Right forelimb (tissue), 1 donor: ENCODE measurements around the gene ZFP14.
"Not testable (repeated sequence)": the region's sequence is repeated elsewhere in the genome, so short reads cannot be mapped to it uniquely, and the experiment has no call there.

ENCODE experiments used
- DNase-seq: peaks from one replicate; pipeline ENCODE4 v3.0.0-alpha.2; 2018

ZFP14 gene

DNA sequence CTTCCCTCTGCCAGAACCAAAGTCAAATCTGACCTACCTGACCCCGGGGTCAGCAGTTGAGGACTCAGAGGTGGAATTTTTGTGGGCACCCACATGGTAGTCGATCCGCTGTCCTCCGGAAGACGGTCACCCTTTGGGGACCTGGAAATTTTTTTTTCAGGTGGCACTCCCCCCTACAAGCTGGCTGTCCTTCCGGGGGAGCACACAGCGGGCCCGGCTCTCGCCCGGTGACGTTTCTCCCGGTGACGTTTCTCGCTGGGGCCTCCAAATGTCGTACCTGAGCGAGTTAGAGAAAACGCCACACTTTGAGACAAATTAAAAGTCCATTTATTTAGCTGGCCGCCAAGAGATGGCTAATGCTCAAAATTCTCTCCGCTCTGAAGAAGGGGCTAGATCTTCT is 48.8 kb downstream of the ZFP14 start:
- no peak for DNase-seq

DNA sequence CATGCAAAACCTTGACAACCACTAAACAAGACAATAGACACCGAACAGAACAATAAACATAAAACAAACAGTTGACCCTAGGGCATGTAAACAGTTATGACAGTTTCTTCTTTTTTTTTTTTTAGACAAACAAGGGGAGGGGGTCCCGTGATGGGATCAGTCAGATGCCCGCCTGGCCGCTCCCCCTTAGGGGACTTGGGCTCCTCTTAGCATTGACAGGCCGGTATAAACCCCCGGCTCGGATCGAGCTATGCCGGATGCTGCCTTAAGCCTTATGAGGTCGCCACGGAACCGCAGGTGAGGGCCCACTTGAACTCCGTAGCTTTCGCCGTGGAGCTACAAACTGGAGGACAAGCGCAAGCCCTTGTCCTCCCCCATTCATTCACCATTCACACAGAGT is 49.5 kb downstream of the ZFP14 start:
- DNase-seq = not testable (repeated sequence)

DNA sequence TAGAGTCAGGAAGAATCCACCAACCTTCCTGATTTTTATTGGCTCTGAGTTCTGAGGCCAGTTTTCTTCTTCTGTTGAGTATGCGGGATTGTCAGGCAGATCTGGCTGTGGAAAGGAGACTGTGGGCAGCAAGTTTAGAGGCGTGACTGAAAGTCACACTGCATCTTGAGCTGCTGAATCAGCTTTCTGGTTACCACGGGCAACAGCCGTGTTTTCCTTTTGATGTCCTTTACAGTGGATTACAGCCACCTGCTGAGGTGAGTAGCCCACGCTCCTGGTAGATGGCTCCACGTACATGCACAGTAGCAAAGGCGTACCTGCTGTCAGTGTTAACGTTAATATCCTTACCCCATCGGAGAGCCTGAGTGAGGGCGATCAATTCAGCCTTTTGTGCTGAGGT is 52.4 kb downstream of the ZFP14 start:
- not testable (repeated sequence) for DNase-seq

DNA sequence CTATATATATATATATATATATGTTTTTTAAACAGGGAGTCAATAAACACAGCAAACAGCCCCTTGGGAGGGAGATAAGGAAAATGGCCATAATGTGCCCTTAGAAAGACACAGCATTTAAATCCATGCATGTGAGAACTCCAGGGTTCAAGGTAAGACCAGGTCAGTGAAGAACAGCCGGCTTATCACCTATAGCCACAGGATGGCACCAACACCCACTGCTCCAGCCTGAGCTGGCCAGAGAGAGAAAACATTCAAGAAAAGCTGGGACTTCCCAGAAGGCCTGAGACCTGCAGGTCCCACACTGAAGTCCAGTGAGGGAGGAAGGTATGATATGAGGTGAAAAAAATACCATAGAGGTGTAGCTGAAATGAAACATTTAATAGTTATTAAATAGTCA is 63.8 kb downstream of the ZFP14 start:
- not testable (repeated sequence) for DNase-seq

DNA sequence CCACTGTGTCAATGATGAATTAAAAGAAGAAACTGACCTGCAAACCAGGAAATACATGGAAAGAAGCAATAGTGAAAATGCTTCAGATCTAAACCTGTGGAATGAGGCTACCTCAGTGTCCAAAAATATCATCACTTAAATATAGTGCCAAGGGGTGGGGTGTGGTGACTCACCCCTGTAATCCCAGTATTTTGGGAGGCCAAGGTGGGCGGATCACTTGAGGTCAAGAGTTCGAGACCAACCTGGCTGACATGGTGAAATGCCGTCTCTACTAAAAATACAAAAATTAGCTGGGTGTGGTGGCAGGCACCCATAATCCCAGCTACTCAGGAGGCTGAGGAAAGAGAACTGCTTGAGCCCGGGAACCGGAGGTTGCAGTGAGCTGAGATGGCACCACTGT is 64.9 kb downstream of the ZFP14 start:
- DNase-seq = not testable (repeated sequence)

DNA sequence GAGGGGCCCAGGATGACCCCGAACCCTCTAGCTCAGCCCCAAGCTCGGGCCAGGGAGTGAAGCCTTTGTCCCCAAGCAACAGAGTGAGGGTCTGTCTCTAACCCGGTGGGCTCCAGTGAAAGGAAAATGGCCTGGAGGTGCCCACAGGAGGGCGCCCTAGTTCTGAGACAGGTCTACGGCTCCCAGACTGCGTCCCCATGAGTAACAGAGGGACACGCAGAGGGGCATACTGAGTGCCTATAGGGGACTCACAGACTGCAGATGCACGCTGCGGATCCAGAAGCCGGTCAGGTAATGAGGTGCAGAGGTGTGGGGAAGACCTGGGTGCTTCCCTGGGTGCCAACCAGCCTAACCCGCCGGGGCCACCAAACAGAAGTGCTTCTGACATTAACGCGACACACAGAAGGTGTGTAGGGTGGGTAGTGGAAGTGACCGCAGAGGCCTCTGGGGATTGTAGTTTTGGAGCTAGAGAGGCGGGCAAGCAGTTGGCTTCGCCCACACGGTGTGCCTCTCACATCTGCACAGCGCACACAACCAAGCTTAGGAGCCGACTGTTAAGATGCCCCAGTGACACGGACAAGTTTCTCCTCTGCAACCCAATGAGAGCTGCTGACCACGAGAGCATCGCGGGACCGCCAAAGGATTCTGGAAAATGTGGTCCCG is 67.8 kb downstream of the ZFP14 start:
- not testable (repeated sequence) for DNase-seq

DNA sequence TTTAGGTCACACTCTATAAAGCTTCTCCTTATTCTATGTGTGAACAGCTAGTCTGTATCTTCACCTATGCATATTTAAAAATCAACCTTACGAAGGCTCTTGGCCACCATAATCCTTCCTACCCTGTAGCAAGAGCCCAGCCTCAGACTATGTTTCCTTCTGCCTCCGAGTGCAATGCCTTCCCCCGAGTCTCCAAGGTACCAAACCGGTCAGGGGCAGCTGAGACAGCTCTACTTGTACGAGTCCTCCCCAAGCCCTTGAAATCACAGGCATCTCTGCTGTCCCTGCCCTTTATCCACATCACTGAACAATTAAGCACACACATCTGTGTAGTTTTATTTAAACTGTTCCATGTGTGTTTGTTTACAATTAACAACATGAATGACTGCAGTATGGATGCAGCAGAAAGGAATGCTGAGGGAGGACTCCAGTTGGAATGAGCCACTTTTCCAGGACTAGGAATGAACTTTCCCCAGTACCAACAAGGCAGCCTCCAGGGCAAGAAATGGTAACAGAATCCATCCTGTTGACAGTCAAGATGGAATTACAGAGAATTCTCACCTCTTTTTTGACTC is 68.5 kb downstream of the ZFP14 start:
- not testable (repeated sequence) for DNase-seq

DNA sequence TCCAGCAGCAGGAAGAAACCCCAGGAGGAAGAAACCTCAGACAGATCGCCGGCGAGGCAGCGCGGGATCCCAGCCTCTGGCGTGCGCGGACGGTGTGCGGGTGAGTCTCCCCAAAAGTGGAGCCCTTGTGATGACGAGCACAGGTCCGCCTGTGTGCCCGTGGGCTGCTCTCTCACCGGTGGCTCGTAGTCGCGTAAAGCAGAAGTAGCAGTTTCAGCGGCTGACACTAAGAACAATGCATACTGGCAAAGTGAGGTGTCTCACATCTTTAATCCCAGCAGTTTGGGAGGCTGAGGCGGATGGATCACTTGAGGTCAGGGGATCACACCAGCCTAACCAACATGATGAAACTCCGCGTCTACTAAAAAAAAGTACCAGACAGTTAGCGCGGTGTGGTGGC is 69.2 kb downstream of the ZFP14 start:
- not testable (repeated sequence) for DNase-seq

DNA sequence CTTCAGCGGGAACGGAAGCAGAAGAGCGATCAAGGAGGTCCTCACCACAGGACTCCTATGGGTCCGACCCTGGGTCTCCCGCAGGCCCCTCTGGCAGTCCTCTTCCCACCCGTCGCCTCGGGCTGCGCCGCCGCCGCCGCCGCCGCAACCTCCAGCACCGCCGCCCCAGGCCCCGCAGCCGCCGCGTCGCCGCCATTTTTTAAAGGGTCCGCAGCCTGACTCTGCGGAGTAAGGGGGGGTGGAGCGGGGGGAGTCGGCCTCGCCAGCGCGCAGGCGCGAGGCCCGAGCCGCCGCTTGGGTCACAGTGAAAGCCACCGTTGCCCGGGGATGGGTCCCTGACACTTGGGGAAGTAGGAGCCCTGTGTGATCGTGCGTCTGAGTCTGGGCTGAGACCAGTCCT is 69.7 kb downstream of the ZFP14 start:
- not testable (repeated sequence) for DNase-seq

DNA sequence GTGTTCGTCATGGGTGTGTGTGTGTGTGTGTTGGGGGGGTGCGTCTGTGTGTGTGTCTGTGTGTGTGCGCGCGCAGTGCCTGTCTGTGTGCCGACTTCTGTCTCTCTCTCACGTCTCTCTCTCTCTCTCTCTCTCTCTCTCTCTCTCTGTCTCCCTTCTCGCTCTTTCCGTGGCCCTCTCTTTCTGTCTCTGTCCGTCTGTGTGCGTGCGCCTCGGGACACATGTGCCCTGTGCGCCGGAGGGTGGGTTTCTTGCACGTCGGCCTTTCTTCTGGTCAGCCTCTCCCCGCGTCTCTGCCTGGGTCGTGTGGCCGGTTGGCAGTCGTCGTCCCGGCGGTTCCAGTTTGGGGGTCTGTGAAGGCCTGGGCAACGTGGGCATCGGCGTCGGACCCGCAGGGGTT is 86.7 kb downstream of the ZFP14 start:
- not testable (repeated sequence) for DNase-seq
